ENCODE measurements around the gene AGBL2.

GRCh38 chr11:47688111-47688510, 27.1 kb downstream of the AGBL2 start:
- TF ChIP-seq CTCF (IDR thresholded peaks at IDR 0.05; ENCODE audit: extremely low read depth in 1 of 2, insufficient read depth in 1 of 2, low read depth in 1 of 2, low read length in 2 of 2), result no peak
- TF ChIP-seq POLR2A (IDR thresholded peaks at IDR 0.05; ENCODE audit: low read depth, low read length), result no peak
- no peak for TF ChIP-seq POLR2AphosphoS5 (IDR thresholded peaks at IDR 0.05; ENCODE audit: insufficient read depth, low read depth, low read length)
- no peak for TF ChIP-seq JUN (IDR thresholded peaks at IDR 0.05; ENCODE audit: borderline replicate concordance, insufficient read depth, insufficient read length, low read depth)
- no peak for TF ChIP-seq EZH2 (IDR thresholded peaks at IDR 0.05; ENCODE audit: borderline replicate concordance, low read depth, low read length, severe bottlenecking)
- TF ChIP-seq FOS (IDR thresholded peaks at IDR 0.05; ENCODE audit: borderline replicate concordance, insufficient read depth, low read length), result no peak
- no peak for TF ChIP-seq MYC (IDR thresholded peaks at IDR 0.05; ENCODE audit: low read depth, low read length)
- TF ChIP-seq MAX (IDR thresholded peaks at IDR 0.05; ENCODE audit: insufficient read depth, insufficient read length), result no peak
